ENCODE data around the gene TMED10.

The TMED10 gene

GRCh38 chr14:75205591-75205990, 29.2 kb upstream of the TMED10 start:
- H3K4me3 ChIP-seq (ENCODE audit: low read depth, low read length), result no peak overlapping the region
- no peak for DNase-seq (ENCODE audit: low read depth)
- TF ChIP-seq CTCF (IDR thresholded peaks at IDR 0.05; ENCODE audit: insufficient read depth, low read depth, low read length, missing control alignments), result no peak

- H3K4me3 ChIP-seq (ENCODE audit: low read depth, low read length), result no peak overlapping the region
- no peak for TF ChIP-seq CTCF (IDR thresholded peaks at IDR 0.05; ENCODE audit: insufficient read depth, low read depth, low read length, missing control alignments)
- no peak for DNase-seq (ENCODE audit: low read depth)
Observed at GRCh38 chr14:75204116-75204515, 27.7 kb upstream of the TMED10 start.

- DNase-seq (ENCODE audit: low read depth), result no peak
- no peak overlapping the region for H3K4me3 ChIP-seq (ENCODE audit: low read depth, low read length)
- TF ChIP-seq CTCF (IDR thresholded peaks at IDR 0.05; ENCODE audit: insufficient read depth, low read depth, low read length, missing control alignments), result no peak
Observed at GRCh38 chr14:75202657-75203056, 26.2 kb upstream of the TMED10 start.

- H3K4me3 ChIP-seq (ENCODE audit: low read depth, low read length), result no peak overlapping the region
- no peak for DNase-seq (ENCODE audit: low read depth)
- TF ChIP-seq CTCF (IDR thresholded peaks at IDR 0.05; ENCODE audit: insufficient read depth, low read depth, low read length, missing control alignments), result no peak
Observed at GRCh38 chr14:75201087-75201486, 24.7 kb upstream of the TMED10 start.

- no peak for TF ChIP-seq CTCF (IDR thresholded peaks at IDR 0.05; ENCODE audit: insufficient read depth, low read depth, low read length, missing control alignments)
- no peak for DNase-seq (ENCODE audit: low read depth)
- H3K4me3 ChIP-seq (ENCODE audit: low read depth, low read length), result no peak overlapping the region
Observed at GRCh38 chr14:75200451-75200850, 24.0 kb upstream of the TMED10 start.

- TF ChIP-seq CTCF (IDR thresholded peaks at IDR 0.05; ENCODE audit: insufficient read depth, low read depth, low read length, missing control alignments), result no peak
- DNase-seq (ENCODE audit: low read depth), result no peak
- H3K4me3 ChIP-seq (ENCODE audit: low read depth, low read length), result no peak overlapping the region
Observed at GRCh38 chr14:75198291-75198933, 22.0 kb upstream of the TMED10 start.

GRCh38 chr14:75197338-75197737, 20.9 kb upstream of the TMED10 start:
- no peak for TF ChIP-seq CTCF (IDR thresholded peaks at IDR 0.05; ENCODE audit: insufficient read depth, low read depth, low read length, missing control alignments)
- no peak overlapping the region for H3K4me3 ChIP-seq (ENCODE audit: low read depth, low read length)
- DNase-seq (ENCODE audit: low read depth), result no peak
